ENCODE measurements around the gene DEAF1.

DEAF1 gene

DNA sequence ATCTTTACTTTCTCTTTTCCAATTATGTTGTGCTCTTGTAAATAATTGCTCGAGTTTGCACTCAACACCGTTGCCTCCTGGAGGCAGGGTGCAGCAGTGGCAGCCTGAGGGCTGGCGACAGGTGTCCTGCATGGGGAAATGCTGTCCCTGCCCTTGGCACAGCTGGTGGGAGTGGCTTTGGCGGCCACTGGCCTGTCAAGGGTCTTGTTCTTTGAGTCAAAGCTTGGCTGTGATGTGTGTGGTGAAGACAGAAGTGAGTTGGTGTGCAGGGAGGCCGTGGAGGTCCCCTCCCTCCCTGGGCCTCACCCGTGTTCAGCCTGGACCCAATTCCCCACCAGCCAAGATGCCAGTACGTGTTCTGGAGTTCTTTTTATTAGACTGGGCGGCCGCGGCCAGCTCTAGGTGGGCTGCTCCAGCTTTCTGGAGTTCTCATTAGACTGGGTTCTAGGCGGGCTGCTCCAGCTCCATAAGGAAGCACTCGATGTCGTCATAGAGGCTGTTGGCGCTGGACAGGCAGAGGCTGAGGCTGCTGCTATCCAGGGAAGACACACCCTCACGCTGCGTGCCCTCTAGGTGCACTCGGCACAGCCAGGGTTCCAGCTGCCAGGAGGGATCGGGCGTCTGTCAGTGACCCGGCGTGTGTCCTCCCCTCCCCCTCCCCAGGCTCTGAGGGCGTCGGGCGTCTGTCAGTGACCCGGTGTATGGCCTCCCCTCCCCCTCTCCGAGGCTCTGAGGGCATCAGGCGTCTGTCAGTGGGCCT is 82.6 kb downstream of the DEAF1 start:
- DNase-seq (ENCODE audit: low spot score): no peak

DNA sequence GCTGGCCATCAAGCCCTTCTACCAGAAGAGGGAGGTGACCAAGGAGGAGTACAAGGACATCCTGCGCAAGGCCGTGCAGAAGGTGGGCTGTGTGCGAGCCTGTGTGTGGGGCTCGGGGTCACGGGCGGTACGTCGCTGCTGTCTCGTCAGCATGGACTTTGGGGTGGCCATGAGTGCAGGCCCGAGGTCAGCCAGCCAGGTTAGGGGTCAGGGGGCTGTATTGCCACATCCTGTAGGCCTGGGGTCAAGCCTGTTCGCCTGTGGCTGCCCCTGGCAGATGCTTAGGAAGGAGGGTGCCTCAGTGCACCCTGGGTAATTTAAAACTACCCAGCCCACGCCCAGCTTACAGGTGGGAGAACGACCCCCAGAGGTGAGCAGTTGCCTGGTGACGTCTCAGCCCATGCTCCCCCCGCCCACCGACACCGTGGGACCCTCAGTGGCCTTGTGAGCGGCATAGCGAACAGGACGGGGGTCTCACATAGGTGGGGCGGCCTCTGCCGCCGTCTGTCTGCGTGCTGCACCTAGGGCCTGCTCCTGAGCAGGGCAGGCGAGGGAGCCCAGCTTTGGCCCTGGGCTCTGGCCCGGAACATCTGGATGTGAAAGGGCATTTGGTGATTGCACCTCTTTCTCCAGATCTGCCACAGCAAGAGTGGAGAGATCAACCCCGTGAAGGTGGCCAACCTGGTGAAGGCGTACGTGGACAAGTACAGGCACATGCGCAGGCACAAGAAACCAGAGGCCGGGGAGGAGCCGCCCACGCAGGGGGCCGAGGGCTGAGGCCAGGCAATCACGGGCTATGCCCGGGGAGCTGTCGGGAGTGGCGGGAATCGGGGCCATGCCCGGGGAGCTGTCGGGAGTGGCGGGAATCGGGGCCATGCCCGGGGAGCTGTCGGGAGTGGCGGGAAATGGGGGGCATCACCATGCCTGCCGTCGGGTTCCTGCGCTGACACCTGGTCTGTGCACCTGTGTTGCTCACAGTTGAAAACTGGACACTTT is 83.7 kb downstream of the DEAF1 start:
- no peak for DNase-seq (ENCODE audit: low spot score)

DNA sequence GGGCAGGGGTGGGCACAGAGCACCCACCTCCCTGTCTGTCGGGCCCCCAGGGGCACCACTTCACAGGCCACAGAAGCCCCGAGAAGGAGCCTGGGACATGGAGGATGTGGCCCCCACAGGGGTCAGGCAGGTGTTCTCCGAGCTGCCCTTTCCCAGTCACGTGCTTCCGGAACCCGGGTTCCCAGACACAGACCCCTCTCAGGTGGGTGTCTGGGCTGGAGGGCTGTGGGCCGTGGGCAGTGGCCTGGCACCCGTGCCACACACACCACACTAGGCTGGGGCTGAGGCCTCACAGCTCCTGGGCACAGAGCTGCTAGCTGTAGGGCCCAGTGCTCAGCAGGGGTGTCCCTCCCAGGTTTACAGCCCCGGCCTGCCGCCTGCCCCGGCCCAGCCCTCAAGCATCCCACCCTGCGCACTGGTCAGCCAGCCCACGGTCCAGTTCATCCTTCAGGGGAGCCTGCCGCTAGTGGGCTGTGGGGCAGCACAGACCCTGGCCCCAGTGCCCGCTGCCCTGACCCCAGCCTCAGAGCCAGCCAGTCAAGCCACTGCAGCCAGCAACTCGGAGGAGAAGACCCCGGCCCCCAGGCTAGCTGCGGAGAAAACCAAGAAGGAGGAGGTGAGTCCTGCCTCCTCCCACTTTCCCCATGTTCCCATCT is 84.7 kb downstream of the DEAF1 start:
- DNase-seq (ENCODE audit: low spot score): no peak

- DNase-seq (ENCODE audit: low spot score): no peak
Measured at GRCh38 chr11:609341-609811, 85.6 kb downstream of the DEAF1 start.

DNA sequence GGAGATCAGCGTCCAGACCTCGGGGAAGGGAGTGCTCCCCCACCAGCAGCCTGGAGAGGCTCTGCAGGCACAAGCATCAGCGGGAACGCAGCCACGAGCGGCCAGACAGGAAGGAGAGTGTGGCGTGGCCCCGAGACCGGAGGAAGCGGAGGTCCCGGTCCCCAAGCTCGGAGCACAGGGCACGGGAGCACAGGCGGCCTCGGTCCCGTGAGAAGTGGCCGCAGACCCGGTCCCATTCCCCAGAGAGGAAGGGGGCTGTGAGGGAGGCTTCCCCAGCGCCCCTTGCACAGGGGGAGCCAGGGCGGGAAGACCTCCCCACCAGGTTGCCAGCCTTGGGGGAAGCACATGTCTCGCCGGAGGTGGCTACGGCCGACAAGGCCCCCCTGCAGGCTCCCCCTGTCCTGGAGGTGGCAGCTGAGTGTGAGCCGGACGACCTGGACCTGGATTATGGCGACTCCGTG is 86.2 kb downstream of the DEAF1 start:
- no peak for DNase-seq (ENCODE audit: low spot score)

DNA sequence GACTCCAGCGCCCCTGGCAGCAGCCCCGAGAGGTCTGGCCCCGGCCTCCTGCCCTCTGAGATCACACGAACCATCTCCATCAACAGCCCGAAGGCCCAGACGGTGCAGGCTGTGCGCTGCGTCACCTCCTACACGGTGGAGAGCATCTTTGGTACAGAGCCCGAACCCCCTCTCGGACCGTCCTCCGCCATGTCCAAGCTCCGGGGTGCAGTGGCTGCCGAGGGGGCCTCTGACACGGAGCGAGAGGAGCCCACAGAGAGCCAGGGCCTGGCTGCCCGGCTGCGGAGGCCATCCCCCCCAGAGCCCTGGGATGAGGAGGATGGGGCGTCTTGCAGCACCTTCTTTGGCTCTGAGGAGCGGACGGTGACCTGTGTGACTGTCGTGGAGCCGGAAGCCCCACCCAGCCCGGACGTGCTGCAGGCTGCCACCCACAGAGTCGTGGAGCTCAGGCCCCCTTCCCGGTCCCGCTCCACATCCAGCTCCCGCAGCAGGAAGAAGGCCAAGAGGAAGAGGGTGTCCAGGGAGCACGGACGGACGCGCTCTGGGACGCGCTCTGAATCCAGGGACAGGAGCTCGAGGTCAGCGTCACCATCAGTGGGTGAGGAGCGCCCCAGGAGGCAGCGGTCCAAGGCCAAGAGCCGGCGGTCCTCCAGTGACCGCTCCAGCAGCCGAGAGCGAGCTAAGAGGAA is 86.9 kb downstream of the DEAF1 start:
- DNase-seq (ENCODE audit: low spot score): no peak

DNA sequence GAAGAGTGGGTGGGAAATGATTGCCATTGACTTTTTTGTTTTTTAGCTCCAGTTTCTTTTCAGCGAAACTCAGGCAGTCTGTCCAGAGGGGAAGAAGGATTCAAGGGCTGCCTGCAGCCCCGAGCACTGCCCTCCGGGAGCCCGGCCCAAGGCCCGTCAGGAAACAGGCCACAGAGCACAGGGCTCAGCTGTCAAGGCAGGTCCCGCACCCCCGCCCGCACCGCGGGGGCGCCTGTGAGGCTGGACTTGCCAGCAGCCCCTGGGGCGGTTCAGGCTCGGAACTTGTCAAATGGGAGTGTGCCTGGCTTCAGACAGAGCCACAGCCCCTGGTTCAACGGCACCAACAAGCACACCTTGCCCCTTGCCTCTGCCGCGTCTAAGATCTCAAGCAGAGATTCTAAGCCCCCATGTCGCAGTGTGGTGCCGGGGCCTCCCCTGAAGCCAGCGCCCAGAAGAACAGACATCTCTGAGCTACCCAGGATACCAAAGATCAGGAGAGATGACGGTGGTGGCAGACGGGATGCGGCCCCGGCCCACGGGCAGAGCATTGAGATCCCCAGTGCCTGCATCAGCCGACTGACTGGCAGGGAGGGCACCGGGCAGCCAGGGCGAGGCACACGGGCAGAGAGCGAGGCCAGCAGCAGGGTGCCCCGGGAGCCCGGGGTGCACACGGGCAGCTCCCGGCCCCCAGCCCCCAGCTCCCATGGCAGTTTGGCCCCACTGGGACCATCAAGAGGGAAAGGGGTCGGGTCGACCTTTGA is 87.8 kb downstream of the DEAF1 start:
- DNase-seq (ENCODE audit: low spot score): no peak

DNA sequence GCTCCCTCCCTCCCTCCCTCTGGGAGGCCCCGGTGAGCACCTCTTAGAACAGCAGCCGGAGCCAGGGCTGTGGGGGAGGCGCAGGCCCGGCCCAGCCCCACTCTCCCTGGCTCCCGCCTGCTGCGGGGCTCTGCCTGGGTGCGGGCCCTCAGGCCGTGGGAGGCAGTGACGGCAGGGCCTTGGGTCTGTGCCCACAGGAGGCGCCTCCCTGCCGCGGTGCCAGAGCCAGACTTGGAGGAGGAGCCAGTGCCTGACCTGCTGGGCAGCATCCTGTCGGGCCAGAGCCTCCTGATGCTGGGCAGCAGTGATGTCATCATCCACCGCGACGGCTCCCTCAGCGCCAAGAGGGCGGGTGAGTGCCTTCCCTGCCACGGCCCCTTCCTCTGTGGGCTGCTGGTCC is 88.8 kb downstream of the DEAF1 start:
- no peak for DNase-seq (ENCODE audit: low spot score)

- DNase-seq (ENCODE audit: low spot score): no peak
Measured at GRCh38 chr11:605286-606129, 89.5 kb downstream of the DEAF1 start.

DNA sequence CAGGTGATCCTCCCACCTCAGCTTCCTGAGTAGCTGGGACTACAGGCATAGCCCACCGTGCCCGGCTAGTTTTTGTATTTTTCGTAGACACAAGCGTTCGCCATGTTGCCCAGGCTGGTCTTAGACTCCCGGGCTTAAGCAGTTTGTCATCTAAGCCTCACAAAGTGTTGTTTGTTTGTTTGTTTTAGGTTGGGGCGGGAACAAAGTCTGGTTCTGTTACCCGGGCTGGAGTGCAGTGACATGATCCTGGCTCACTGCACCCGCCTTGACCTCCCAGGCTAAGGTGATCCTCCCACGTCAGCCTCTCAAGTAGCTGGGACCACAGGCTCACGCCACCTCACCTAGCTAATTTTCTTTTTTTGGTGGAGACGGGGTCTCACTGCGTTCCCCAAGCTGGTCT is 91.9 kb downstream of the DEAF1 start:
- no peak for DNase-seq (ENCODE audit: low spot score)

GRCh38 chr11:601573-602245 is 93.3 kb downstream of the DEAF1 start:
- DNase-seq (ENCODE audit: low spot score): no peak

- no peak for DNase-seq (ENCODE audit: low spot score)
Measured at GRCh38 chr11:598005-598680, 96.9 kb downstream of the DEAF1 start.

- DNase-seq (ENCODE audit: low spot score): no peak
Measured at GRCh38 chr11:597166-597725, 97.8 kb downstream of the DEAF1 start.

- DNase-seq (ENCODE audit: low spot score): no peak
Measured at GRCh38 chr11:596374-596773, 98.6 kb downstream of the DEAF1 start.

- no peak for DNase-seq (ENCODE audit: low spot score)
Measured at GRCh38 chr11:595400-595799, 99.6 kb downstream of the DEAF1 start.

Measured in germinal center (tissue), 1 donor.